Activated naive CD4-positive, alpha-beta T cell (primary cell): Measurements from ENCODE around the gene ZNF726.
A peak's percentile ranks its signal among the peaks of the same experiment; 100 is the strongest.
"Not testable (repeated sequence)": the region's sequence is repeated elsewhere in the genome, so short reads cannot be mapped to it uniquely, and the experiment has no call there.

Source experiments
- DNase-seq, 4 experiments: peaks; one replicate each; lab custom pipeline; 2025; lab: John Stamatoyannopoulos, UW

Gene ZNF726

GRCh38 chr19:23914402-23915286 is at the start of gene ZNF726:
Gene ZNF726, plus strand, starts transcription at chr19:23914886. Its CDS starts 109 bp downstream, at chr19:23914995.
- DNase-seq, result peak; percentile 44 to 70 (median 56)

- DNase-seq, result no peak
These were observed 46.8 kb upstream of the ZNF726 start for GRCh38 chr19:23867895-23868294.

- DNase-seq, result no peak
These were observed 46.1 kb upstream of the ZNF726 start for GRCh38 chr19:23868630-23869029.

- no peak for DNase-seq
These were observed 42.3 kb upstream of the ZNF726 start for GRCh38 chr19:23872282-23872919.

GRCh38 chr19:23876261-23876660 is 38.4 kb upstream of the ZNF726 start:
- DNase-seq, result no peak

- DNase-seq, result not testable (repeated sequence)
These were observed 37.9 kb upstream of the ZNF726 start for GRCh38 chr19:23876756-23877155.

- no peak for DNase-seq
These were observed 32.2 kb upstream of the ZNF726 start for GRCh38 chr19:23882493-23882892.

- no peak for DNase-seq
These were observed 30.3 kb upstream of the ZNF726 start for GRCh38 chr19:23884363-23884762.

GRCh38 chr19:23887642-23888041 is 27.0 kb upstream of the ZNF726 start:
- no peak for DNase-seq

- not testable (repeated sequence) for DNase-seq
These were observed 18.6 kb upstream of the ZNF726 start for GRCh38 chr19:23896096-23896495.

GRCh38 chr19:23896912-23897311 is 17.8 kb upstream of the ZNF726 start:
- DNase-seq, result no peak

- DNase-seq, result no peak
These were observed 13.3 kb upstream of the ZNF726 start for GRCh38 chr19:23901360-23901759.

GRCh38 chr19:23904406-23904805 is 10.3 kb upstream of the ZNF726 start:
- no peak for DNase-seq

GRCh38 chr19:23905771-23906170 is 8.9 kb upstream of the ZNF726 start:
- no peak for DNase-seq

GRCh38 chr19:23906835-23907234 is 7.9 kb upstream of the ZNF726 start:
- no peak for DNase-seq

- no peak for DNase-seq
These were observed 6.5 kb upstream of the ZNF726 start for GRCh38 chr19:23908165-23908564.

- no peak for DNase-seq
These were observed 5.5 kb upstream of the ZNF726 start for GRCh38 chr19:23909222-23909621.

- no peak for DNase-seq
These were observed 755 bp upstream of the ZNF726 start for GRCh38 chr19:23913931-23914330.

GRCh38 chr19:23916991-23917390 is 2.3 kb downstream of the ZNF726 start:
- DNase-seq, result no peak

GRCh38 chr19:23917856-23918255 is 3.2 kb downstream of the ZNF726 start:
- DNase-seq, result no peak

GRCh38 chr19:23925285-23925684 is 10.6 kb downstream of the ZNF726 start:
- no peak for DNase-seq

- no peak for DNase-seq
These were observed 18.2 kb downstream of the ZNF726 start for GRCh38 chr19:23932878-23933277.

- not testable (repeated sequence) for DNase-seq
These were observed 22.3 kb downstream of the ZNF726 start for GRCh38 chr19:23937031-23937430.
